Measurements from ENCODE around the gene PRR15L.

DNA sequence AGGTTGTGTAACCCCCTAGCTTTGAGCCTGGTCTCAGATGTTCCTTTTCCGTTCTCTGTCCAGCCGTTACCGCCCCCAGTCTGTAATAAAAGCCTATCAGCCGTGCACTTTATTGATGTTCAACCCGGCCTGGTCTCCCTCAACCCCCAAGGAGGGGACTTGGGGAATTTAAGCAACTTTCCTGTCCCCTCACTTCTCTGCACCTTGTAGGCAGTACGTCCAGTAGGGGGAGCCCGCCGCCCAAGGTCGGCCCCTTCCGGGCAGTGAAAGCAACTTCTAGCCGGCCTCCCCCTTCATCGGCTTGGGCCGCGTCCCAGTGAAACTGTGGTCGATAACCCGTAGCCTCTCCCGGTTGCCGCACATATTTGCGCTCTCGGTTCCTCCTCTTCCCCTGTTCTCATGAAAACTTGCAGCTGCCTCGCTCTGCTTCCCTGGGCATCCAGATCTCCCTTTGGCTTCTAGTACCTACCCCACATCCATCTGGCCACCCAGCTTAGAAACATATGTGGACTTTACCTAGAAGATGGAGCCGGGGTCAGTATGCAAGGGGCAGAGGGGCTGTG, 8.4 kb downstream of the PRR15L start:
- TF ChIP-seq, protein P1, sequence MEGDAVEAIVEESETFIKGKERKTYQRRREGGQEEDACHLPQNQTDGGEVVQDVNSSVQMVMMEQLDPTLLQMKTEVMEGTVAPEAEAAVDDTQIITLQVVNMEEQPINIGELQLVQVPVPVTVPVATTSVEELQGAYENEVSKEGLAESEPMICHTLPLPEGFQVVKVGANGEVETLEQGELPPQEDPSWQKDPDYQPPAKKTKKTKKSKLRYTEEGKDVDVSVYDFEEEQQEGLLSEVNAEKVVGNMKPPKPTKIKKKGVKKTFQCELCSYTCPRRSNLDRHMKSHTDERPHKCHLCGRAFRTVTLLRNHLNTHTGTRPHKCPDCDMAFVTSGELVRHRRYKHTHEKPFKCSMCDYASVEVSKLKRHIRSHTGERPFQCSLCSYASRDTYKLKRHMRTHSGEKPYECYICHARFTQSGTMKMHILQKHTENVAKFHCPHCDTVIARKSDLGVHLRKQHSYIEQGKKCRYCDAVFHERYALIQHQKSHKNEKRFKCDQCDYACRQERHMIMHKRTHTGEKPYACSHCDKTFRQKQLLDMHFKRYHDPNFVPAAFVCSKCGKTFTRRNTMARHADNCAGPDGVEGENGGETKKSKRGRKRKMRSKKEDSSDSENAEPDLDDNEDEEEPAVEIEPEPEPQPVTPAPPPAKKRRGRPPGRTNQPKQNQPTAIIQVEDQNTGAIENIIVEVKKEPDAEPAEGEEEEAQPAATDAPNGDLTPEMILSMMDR (IDR thresholded peaks at IDR 0.05; ENCODE audit: poor library complexity): peak; percentile 94
- TF ChIP-seq EZH2 (IDR thresholded peaks at IDR 0.05; ENCODE audit: borderline replicate concordance) (no peak), EZH2phosphoT487 (IDR thresholded peaks at IDR 0.05; ENCODE audit: low read depth, severe bottlenecking, unreplicated experiment) (no peak)
